HG02938 (cell line): ENCODE results near the gene FAM13C.

Experiments
- ATAC-seq: cut with Tn5 transposase; IDR thresholded peaks from one replicate; pipeline ENCODE4 v1.9.1; 2021; ENCODE audit warnings: mild to moderate bottlenecking, moderate library complexity; ENCODE audit not compliant: unreplicated experiment

The FAM13C gene

DNA sequence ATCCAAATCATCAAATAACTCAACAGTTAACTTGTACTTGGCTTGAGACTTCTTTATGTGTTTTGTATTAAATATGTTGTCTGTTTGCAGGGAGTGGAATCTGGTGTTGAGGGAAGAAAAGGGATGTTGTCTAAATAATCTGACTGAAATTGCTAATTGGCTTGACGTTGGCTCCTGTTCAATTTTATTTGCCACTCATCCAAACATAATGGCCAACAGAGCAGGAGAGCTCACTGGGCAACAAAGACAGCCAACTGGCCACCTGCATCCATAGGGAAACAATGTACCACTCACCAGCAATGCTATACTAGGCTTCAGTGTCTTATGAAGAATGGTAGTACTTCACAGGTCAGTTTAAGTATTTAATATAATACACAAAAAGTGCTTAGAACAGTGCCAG is 80.5 kb downstream of the FAM13C start:
- ATAC-seq, result no peak

DNA sequence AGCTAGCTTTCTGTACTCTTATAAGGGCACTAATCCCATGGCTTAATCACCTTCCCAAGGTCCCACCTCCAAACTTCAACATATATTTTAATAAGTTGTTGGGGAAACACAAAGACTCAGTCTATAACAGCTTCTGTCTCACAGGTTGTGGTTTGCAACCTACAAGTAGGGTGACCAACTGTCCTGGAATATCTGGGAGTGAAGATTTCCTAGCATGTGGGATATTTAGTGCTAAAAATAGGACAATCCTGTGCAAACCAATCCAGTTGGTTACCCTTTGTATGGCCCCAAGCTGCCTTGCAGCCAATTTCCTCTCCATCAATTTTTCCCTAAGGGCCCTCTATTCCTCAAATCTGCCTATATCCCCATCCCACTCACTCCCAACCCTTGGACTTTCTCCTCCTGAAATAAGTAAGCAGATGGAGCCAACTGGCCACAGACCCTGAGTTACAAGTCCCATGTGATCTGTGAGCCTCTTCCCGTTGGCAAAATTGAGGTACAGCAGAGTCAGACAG is 82.3 kb downstream of the FAM13C start:
- no peak for ATAC-seq

- no peak for ATAC-seq
Observed at GRCh38 chr10:59279476-59279875, 82.9 kb downstream of the FAM13C start.

DNA sequence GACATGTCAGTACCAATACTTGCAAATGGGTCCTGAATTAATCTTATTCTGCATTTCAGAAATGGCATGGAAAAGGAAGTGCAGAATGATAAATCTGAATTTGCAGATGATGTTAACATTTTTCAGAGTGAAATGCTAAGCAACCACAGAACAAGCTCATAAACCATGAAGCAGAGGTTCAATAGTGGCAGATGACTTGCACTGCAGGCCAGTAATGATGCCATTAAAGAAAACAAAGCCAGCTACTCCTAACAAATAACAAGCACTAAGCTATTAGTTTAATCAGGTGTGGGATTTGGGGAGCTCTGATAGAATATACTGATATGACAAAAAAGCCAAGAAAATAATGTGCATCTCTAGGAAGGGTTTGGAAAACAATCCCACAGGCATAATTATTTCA is 85.4 kb downstream of the FAM13C start:
- no peak for ATAC-seq

DNA sequence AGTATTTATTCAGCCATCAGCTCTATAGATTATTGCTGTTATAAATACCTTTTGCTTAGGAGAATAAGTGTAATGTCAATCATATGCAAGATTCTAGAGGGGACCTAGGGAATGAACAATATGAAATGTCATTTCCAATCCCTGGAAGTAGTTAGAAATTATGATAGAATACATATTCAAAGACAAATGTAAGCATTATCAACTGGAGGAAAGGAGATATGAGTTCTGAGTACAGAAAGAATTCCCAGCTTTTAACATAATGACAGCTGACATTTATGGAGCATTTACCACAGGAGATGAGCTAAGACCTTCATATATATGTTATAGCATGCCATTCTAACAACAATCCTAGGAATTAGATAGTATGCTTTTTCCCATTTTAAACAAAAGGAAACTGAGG is 86.2 kb downstream of the FAM13C start:
- ATAC-seq, result no peak

DNA sequence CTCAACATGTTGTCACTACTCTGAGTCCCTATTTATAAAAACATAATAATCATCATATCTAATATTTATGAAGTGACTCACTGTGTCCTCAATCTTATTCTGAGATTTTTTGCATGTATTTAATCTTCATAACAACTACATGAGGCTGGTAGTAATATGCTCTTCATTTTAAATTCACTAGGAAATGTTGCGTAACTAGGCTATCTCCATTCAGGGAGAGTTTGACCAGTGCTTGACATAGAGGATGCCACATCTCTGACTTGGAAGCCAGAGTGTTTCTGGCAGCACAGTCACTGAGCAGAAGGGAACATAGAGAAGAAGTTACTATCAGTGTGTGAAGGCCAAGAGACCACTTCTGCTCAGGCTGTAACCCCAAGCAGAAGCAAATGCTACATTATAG is 88.9 kb downstream of the FAM13C start:
- ATAC-seq, result no peak

- no peak for ATAC-seq
Observed at GRCh38 chr10:59272061-59272460, 90.3 kb downstream of the FAM13C start.

DNA sequence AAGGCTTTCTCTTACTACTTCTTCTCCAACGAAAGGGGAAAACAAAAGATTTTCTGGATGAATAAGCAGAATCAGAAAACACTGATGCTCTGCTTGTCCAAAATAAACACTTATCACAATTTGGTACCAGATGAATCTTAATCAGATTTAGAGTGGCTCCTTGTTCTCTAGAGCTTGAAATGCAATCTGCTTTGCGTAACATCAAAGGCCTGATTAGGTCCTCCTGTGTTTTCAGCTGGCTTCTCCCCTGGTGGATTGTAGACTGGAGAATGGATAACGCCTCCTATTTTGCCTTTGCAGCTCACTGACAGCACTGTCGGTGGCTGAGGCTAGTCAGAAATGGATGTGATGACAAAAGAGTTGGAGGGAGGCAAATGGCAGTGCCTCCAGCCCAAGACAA is 91.2 kb downstream of the FAM13C start:
- no peak for ATAC-seq

DNA sequence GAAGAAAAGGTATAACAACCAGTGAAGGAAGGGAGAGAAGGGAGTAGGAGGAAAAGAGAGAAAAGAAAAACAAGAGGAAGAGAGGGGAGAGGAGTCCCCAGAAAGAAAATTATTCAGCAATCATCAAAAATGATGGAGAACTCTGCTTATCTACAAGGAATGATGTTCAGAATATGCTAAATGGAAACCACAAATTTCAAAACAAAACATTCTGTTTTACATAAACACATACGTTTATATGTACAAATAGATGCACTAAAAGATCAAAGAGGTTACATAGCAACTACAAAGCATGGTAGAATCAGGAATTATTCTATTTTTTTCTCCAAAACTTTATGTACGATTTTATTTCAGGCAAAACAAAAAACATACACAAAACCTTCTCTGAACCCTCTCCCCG is 91.9 kb downstream of the FAM13C start:
- ATAC-seq, result no peak

DNA sequence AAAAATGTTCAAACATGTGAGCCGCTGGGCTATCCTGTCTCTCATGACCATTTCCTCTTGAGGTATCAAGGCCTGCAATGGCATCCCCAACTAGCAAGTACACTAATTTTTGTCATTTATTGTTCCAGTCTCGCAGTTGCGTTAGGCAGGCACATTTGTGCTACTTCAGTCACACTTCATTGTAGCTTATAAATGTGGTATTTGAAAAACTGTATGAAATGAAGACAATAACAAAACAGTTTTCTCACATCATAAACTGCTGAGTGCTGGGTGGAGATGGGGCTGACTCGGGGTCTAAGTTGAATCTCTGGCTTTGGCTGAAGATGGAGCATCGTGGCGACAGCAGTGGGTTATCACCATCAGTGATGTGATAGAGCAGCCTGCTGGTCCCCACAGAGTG is 92.7 kb downstream of the FAM13C start:
- ATAC-seq, result no peak

GRCh38 chr10:59268460-59268859 is 93.9 kb downstream of the FAM13C start:
- no peak for ATAC-seq

DNA sequence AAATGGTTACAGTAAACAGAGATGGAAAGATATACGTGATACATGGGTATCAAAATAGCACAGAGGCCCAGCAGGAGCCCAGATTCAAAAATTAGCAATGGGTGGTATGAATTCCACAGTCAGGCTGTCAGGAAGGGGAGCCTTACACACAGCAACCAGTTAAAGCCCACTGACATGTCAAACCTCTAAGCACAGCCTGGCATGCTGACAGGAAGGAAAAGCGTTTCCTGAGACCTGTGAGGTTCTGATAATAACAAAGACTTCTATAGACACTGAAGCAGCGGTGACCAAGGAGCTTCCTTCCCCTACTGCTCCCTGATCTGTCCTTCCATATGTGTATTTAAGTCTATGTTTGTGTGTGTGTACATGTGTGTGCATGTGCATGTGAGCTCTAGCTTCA is 96.0 kb downstream of the FAM13C start:
- ATAC-seq, result no peak

DNA sequence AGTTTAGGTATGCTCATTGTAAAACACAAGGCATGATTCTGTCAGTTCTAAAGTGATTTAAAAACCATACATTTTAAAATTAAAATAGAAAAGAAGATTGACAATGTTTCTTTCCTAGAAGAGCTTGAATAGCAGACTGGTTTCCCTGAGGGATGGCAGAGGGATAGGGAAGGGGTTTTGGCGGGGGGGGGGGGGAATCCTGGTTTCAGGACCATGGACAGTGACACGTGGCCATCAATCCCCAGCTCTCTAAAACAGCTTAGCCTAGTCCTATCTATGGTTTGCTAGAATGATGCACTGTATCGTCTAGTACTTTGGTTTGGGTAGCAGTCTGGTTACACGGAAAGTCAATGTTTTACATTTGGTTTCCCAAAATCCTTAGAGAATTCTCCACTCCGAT is 97.2 kb downstream of the FAM13C start:
- ATAC-seq, result no peak

DNA sequence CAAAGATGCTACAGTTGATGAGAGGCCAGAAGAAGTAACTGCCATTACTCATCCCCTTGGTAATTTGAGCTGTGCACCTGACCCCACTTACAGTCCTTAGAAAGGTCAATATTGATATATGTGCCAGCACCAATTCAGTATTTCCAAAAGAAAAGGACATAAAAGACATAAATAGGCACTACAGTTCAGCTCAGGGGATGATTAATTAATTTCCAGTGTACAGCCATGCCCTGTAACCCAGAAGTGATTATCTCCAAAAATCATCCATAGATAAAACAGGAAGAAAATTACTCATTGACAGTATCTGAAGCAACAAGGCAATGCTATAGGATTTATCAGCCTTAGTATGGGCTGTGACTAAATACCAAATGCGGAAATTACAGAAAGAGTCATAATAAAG is 103.5 kb downstream of the FAM13C start:
- ATAC-seq, result no peak

DNA sequence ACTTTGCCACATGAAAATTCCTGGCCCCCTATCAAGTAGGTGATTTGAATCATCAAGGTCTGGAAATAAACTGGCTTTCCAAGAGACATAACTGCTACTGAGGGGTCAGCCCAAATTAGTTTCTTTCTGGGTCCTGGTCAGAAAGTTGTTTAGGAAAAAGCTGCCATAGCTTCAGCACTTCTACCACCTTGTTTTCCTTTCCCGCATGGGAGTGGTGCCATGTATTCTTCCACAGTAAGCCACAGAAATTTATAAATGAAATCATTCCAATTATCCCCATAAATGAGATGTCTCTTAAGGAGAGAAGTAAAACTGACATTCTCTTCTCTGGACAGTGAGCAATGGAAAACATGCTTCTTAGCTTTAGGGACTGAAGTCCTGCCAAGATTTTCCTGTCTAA is 105.1 kb downstream of the FAM13C start:
- ATAC-seq, result no peak

DNA sequence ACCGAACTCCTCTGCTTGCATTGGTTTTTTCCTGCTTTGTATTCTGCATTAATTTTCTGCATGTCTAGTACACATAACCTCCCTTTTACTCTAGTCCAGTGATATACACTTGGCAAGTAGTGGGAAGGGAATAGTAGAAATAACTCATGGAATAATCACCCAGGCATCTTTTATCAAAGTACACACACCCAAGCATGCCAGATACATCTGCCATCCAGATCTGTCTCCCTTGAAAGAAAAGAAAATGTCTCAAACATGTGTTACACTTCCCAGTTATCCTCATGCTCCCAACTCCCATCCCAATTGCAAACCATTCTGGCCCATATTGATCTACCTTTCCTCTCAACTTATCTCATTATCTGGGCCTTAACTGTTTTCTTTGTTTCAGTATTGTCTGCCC is 106.9 kb downstream of the FAM13C start:
- ATAC-seq, result no peak

GRCh38 chr10:59252491-59252890 is 109.9 kb downstream of the FAM13C start:
- ATAC-seq, result no peak

- ATAC-seq, result no peak
Observed at GRCh38 chr10:59245686-59246085, 116.7 kb downstream of the FAM13C start.

DNA sequence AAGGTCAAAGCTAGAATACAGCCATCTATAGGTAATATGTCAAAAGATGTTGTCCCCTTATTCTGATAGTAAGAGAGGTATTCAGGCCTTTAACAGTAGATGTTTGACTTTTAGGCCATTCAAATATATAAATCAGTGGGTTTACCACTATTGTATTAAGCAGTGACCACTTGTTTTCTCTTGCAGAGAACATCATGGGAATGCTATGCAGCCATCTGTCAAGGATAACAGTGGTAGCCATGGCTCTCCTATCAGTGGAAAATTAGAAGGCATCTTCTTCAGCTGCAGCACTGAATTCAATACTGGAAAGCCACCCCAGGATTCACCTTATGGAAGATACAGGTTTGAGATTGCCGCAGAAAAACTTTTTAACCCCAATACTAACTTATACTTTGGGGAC is 117.5 kb downstream of the FAM13C start:
- no peak for ATAC-seq

GRCh38 chr10:59243611-59244195 is 118.6 kb downstream of the FAM13C start:
- ATAC-seq, result no peak

- ATAC-seq, result no peak
Observed at GRCh38 chr10:59242991-59243390, 119.4 kb downstream of the FAM13C start.

GRCh38 chr10:59242057-59242456 is 120.3 kb downstream of the FAM13C start:
- no peak for ATAC-seq

DNA sequence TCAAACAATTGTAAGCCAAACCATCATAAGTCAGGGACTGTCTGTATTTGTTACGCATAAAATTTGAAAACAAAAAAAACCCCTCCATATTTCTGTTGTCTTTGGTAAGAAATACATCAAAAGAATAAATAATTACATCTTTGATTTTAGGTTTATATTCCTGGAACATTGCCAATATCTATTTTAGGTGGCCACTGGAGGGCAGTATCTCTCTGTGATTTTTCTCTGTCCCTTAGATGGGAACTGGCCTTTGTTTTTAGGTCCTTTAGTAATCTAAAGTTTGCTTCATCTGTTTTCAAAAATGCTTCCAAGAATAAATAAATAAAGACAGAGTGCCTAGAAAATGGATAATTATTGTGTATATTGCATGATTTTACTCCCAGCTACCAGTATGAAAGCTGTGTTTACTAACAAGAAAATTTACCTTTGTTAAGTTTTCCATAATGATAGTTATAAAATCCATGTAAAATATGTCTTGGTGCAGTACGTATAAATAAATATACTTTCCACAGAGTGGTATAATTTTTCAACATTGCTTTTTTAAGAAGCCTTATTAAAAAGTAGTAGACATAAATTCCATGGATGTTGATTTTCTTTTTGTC is 121.7 kb downstream of the FAM13C start:
- no peak for ATAC-seq
